Thyroid gland (tissue), 4 donors: ENCODE results near the gene CSNK1A1. TPM values are rescaled to one million over a fixed set of nuclear protein-coding genes. Genes with fewer than 3 reads are reported as not detected.

Experiments
- DNase-seq, 2 donors: peaks; one replicate each; pipeline ENCODE4 v3.0.0-alpha.2; 2019
- H3K27ac ChIP-seq, 3 donors: fragments of 200-600 bp; sonication (generic); 1 replicate in 2 of 3; 2 replicates in 1 of 3; pipeline ENCODE4 v1.5.1; 2016 to 2019; ENCODE audit warnings: mild to moderate bottlenecking in 1 of 3, moderate library complexity in 1 of 3
- H3K27me3 ChIP-seq: fragments of 200-600 bp; sonication (generic); one replicate; pipeline ENCODE4 v1.5.1; 2019
- H3K36me3 ChIP-seq, 2 donors: fragments of 200-600 bp; sonication (generic); one replicate each; pipeline ENCODE4 v1.5.1; 2016 to 2019
- H3K4me1 ChIP-seq, 2 donors: fragments of 200-600 bp; sonication (generic); one replicate each; pipeline ENCODE4 v1.5.1; 2017 to 2019
- H3K4me3 ChIP-seq, 3 donors: fragments of 200-600 bp; sonication (generic); replicated peaks in 1 of 3; 1 replicate in 2 of 3; 2 replicates in 1 of 3; pipeline ENCODE4 v1.5.1; 2016; ENCODE audit warnings: mild to moderate bottlenecking in 1 of 3
- H3K9me3 ChIP-seq: fragments of 200-600 bp; sonication (generic); one replicate; pipeline ENCODE4 v1.5.1; 2017
- POLR2A ChIP-seq, 2 donors: fragments of 450-650 bp; IDR thresholded peaks; one replicate each; pipeline ENCODE4 v1.6.1; 2017; ENCODE audit warnings: antibody characterized with exemption in 2 of 2, mild to moderate bottlenecking in 2 of 2, moderate library complexity in 1 of 2
- WGBS, 2 donors: methylation state at CpG; one replicate each; pipeline ENCODE4 v1.1.5; 2017; 5-methylcytosine and 5-hydroxymethylcytosine counted together
- intact Hi-C: fragments of 100-400 bp; cut with DNase I; formaldehyde crosslinking; loops from one replicate; pipeline ENCODE4 v1.15.1; 2023
- total RNA-seq, 4 donors: library from RNA; depleted of rRNA; stranded (reverse); fragments of >200 nt; gene quantifications; one replicate each; pipeline ENCODE4 v1.2.3, GENCODE V29; 2016
- TF ChIP-seq, protein P1 (sequence below), 6 experiments: fragments of 200-600 bp in 3 of 6; fragments of 450-650 bp in 3 of 6; sonication (generic) in 3 of 6; IDR thresholded peaks; one replicate each; pipeline ENCODE4 v1.5.1; 2016 to 2019; ENCODE audit warnings: antibody characterized with exemption in 6 of 6, mild to moderate bottlenecking in 2 of 6, inconsistent platforms in 1 of 6, moderate library complexity in 1 of 6

CSNK1A1 gene
- total RNA-seq, 4 donors from 2014 or later = 183 to 262 (median 202) TPM

DNA sequence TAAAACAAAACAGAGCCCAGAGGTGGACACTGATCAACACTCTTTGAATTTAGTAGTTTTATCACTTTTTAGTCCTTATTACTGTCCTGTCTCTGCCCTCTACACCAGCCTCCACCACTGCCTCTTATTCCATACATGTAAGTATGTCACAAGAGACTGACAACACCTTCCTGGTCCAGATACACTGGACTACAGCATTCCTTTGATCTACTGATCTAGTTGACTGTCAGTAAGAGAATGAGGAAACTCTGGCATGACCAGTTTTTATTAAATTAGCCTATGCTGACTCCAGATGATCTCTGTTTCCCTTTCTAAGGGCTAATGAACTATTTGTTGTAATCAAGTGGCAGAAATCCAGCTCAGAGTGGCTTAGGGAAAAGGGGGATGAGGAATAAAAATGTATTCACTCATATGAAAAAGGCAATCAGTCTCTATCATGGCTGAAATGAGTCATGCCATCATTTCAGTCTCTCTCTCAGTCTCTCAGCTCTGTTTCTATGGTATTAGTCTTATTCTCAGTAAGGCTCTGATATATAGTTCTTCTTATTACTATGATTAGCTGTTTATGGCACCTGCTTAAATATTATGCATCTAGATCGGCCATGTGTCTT is 35.6 kb upstream of the CSNK1A1 start:
- H3K27me3 ChIP-seq = no peaks in the 10 kb centered on the region
- DNase-seq = no peak
- H3K36me3 ChIP-seq = no peaks in the 10 kb centered on the region
- WGBS, 2 donors = 90 to 93% methylated on average over 1 of the region's 1 CpG
- H3K4me1 ChIP-seq = peaks cover 3 to 13% of the 10 kb centered on the region in 2 donors
- no peak overlapping the region for H3K4me3 ChIP-seq
- intact Hi-C loops = no loop called here
- no peaks in the 10 kb centered on the region for H3K9me3 ChIP-seq
- H3K27ac ChIP-seq = no peak overlapping the region
- TF ChIP-seq, protein P1, sequence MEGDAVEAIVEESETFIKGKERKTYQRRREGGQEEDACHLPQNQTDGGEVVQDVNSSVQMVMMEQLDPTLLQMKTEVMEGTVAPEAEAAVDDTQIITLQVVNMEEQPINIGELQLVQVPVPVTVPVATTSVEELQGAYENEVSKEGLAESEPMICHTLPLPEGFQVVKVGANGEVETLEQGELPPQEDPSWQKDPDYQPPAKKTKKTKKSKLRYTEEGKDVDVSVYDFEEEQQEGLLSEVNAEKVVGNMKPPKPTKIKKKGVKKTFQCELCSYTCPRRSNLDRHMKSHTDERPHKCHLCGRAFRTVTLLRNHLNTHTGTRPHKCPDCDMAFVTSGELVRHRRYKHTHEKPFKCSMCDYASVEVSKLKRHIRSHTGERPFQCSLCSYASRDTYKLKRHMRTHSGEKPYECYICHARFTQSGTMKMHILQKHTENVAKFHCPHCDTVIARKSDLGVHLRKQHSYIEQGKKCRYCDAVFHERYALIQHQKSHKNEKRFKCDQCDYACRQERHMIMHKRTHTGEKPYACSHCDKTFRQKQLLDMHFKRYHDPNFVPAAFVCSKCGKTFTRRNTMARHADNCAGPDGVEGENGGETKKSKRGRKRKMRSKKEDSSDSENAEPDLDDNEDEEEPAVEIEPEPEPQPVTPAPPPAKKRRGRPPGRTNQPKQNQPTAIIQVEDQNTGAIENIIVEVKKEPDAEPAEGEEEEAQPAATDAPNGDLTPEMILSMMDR (IDR thresholded peaks at IDR 0.05) = no peak
- TF ChIP-seq POLR2A (IDR thresholded peaks at IDR 0.05) = no peak

- no peak for TF ChIP-seq POLR2A (IDR thresholded peaks at IDR 0.05)
- TF ChIP-seq, protein P1 (IDR thresholded peaks at IDR 0.05) = no peak
- Histone ChIP-seq H3K4me3 (no peak overlapping the region), H3K4me1 (peaks cover 4 to 14% of the 10 kb centered on the region in 2 donors), H3K36me3 (no peaks in the 10 kb centered on the region), H3K27me3 (no peaks in the 10 kb centered on the region), H3K27ac (no peak overlapping the region), H3K9me3 (no peaks in the 10 kb centered on the region)
- DNase-seq = no peak
- intact Hi-C loops = no loop called here
These were observed 34.7 kb upstream of the CSNK1A1 start for GRCh38 chr5:149585910-149586309.

DNA sequence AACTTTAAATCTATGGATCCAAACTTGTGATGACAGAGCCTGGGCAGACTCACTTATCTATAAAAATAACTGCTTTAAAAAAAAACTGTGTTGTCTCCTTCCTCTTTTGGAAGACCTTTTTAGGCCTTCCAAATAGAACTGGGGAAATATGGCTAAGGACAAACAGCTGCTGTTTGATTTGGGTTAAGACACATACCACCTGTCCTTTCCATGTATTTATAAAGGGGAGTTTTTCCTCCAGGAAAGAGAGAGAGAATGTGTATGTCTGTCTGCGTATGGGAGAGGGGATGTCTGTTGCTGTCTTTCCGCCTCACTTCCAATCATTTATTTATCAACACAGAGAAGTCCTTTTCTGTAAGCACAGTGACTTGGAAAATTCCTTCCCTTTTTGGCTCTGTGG is 32.9 kb upstream of the CSNK1A1 start:
- peak overlapping the region in 1 of 3 donors; percentile 37 for H3K27ac ChIP-seq
- no peak for DNase-seq
- H3K27me3 ChIP-seq = no peaks in the 10 kb centered on the region
- no peaks in the 10 kb centered on the region for H3K36me3 ChIP-seq
- TF ChIP-seq, protein P1 (IDR thresholded peaks at IDR 0.05) = no peak
- intact Hi-C loops = no loop called here
- 89 to 92% methylated on average over 2 of the region's 2 CpGs for WGBS, 2 donors
- no peaks in the 10 kb centered on the region for H3K9me3 ChIP-seq
- H3K4me3 ChIP-seq = no peak overlapping the region
- H3K4me1 ChIP-seq = peaks cover 7 to 16% of the 10 kb centered on the region in 2 donors

GRCh38 chr5:149583394-149583793 is 32.2 kb upstream of the CSNK1A1 start:
- intact Hi-C loops = no loop called here
- H3K27ac ChIP-seq = peak overlapping the region in 2 of 3 donors; percentile 37 to 45
- 89 to 90% methylated on average over 1 of the region's 1 CpG for WGBS, 2 donors
- H3K4me3 ChIP-seq = no peak overlapping the region
- H3K9me3 ChIP-seq = no peaks in the 10 kb centered on the region
- TF ChIP-seq, protein P1 (IDR thresholded peaks at IDR 0.05) = no peak
- no peak for TF ChIP-seq POLR2A (IDR thresholded peaks at IDR 0.05)
- peaks cover 7 to 16% of the 10 kb centered on the region in 2 donors for H3K4me1 ChIP-seq
- DNase-seq = peak; percentile 15 to 33
- no peaks in the 10 kb centered on the region for H3K27me3 ChIP-seq
- H3K36me3 ChIP-seq = no peaks in the 10 kb centered on the region

- Histone ChIP-seq H3K36me3 (no peaks in the 10 kb centered on the region), H3K27ac (peak overlapping the region; percentile 1 to 73 (median 41)), H3K4me1 (peaks cover 7 to 16% of the 10 kb centered on the region in 2 donors), H3K4me3 (peak overlapping the region in 2 of 3 donors; percentile 45 to 47), H3K9me3 (no peaks in the 10 kb centered on the region), H3K27me3 (no peaks in the 10 kb centered on the region)
- TF ChIP-seq, protein P1 (IDR thresholded peaks at IDR 0.05) = no peak
- no peak for TF ChIP-seq POLR2A (IDR thresholded peaks at IDR 0.05)
- 73 to 81% methylated on average over 9 of the region's 9 CpGs for WGBS, 2 donors
- DNase-seq = no peak
- intact Hi-C loops = no loop called here
These were observed 30.9 kb upstream of the CSNK1A1 start for GRCh38 chr5:149581931-149582768.
